ENCODE results near the gene ADCK1.

DNA sequence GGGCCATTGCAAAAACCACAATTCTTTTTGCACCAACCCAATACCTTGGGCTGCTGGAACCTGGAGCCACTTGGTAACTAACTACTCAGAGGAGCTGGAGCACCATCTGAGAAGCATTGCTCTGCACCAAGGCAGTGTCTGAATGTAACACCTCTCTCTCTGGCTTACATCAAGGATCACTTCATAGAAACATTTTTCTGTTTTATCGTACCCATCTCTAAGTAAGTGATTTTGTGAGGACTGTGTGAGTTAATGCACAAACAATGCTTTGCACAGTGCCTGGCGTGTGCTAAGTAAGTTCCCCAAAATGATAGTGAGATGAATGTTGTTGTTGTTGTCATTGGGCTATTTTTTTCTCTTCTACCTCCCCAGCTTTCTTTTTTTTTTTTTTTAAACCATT, 111.4 kb downstream of the ADCK1 start:
- TF ChIP-seq, protein P1, sequence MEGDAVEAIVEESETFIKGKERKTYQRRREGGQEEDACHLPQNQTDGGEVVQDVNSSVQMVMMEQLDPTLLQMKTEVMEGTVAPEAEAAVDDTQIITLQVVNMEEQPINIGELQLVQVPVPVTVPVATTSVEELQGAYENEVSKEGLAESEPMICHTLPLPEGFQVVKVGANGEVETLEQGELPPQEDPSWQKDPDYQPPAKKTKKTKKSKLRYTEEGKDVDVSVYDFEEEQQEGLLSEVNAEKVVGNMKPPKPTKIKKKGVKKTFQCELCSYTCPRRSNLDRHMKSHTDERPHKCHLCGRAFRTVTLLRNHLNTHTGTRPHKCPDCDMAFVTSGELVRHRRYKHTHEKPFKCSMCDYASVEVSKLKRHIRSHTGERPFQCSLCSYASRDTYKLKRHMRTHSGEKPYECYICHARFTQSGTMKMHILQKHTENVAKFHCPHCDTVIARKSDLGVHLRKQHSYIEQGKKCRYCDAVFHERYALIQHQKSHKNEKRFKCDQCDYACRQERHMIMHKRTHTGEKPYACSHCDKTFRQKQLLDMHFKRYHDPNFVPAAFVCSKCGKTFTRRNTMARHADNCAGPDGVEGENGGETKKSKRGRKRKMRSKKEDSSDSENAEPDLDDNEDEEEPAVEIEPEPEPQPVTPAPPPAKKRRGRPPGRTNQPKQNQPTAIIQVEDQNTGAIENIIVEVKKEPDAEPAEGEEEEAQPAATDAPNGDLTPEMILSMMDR (IDR thresholded peaks at IDR 0.05) = no peak
- no peak for TF ChIP-seq POLR2AphosphoS5 (IDR thresholded peaks at IDR 0.05)
